PC-3 (cell line): ENCODE measurements around the gene SIPA1L3. TPM values are rescaled to one million over a fixed set of nuclear protein-coding genes. Genes with fewer than 3 reads are reported as not detected.

Source experiments
- ATAC-seq: fragments of 200-7000 bp; cut with Tn5 transposase; 2 replicates; pipeline ENCODE4 v1.9.1; 2020; ENCODE audit warnings: mild to moderate bottlenecking, moderate library complexity
- BruUV-seq: library from RNA; stranded (reverse); fragments of 400-500 nt; replicated peaks from 2 replicates; lab custom pipeline; 2021; lab: Mats Ljungman, UMichigan
- CTCF ChIA-PET: fragments of 300-600 bp; sonication (Branson Sonifier 250); formaldehyde crosslinking; loops from one replicate; lab custom pipeline; 2022; ENCODE audit warnings: antibody characterized with exemption; lab: Charles Lee
- POLR2A ChIA-PET: fragments of 300-600 bp; sonication (Branson Sonifier 250); formaldehyde crosslinking; loops from one replicate; lab custom pipeline; 2022; ENCODE audit warnings: antibody characterized with exemption; ENCODE audit not compliant: unreplicated experiment; lab: Charles Lee
- DNase-seq: peaks from one replicate; pipeline ENCODE4 v3.0.0-alpha.2; 2015
- H2AFZ ChIP-seq: fragments of 300-600 bp; sonication (generic); 2 replicates; pipeline ENCODE4 v1.6.0; 2016; ENCODE audit warnings: antibody characterized with exemption, low read length
- H3F3A ChIP-seq: fragments of 300-600 bp; sonication (generic); one replicate; pipeline ENCODE4 v1.6.0; 2017; ENCODE audit warnings: antibody characterized with exemption, low read length, control low read depth, mild to moderate bottlenecking; ENCODE audit not compliant: unreplicated experiment
- H3K27ac ChIP-seq: fragments of 300-600 bp; sonication (generic); 2 replicates; pipeline ENCODE4 v1.5.1; 2016; ENCODE audit warnings: mild to moderate bottlenecking, low read length
- H3K27me3 ChIP-seq: fragments of 300-600 bp; sonication (generic); 2 replicates; pipeline ENCODE4 v1.6.1; 2016; ENCODE audit warnings: low read length, mixed read lengths
- H3K36me3 ChIP-seq: fragments of 300-600 bp; sonication (generic); 2 replicates; pipeline ENCODE4 v1.6.1; 2016; ENCODE audit warnings: low read depth, mixed run types, low read length, mixed read lengths
- H3K4me1 ChIP-seq: fragments of 300-600 bp; sonication (generic); 2 replicates; pipeline ENCODE4 v1.5.1; 2016; ENCODE audit warnings: low read length; ENCODE audit not compliant: insufficient read depth
- H3K4me2 ChIP-seq: fragments of 300-600 bp; sonication (generic); 2 replicates; pipeline ENCODE4 v1.6.0; 2016; ENCODE audit warnings: low read length
- H3K4me3 ChIP-seq: fragments of 300-600 bp; sonication (generic); 2 replicates; pipeline ENCODE4 v1.5.1; 2016; ENCODE audit warnings: mild to moderate bottlenecking, low read length, mixed read lengths
- H3K79me2 ChIP-seq: fragments of 300-600 bp; sonication (generic); 2 replicates; pipeline ENCODE4 v1.6.1; 2017; ENCODE audit warnings: low read length, mixed read lengths
- H3K9ac ChIP-seq: fragments of 300-600 bp; sonication (generic); 2 replicates; pipeline ENCODE4 v1.6.0; 2016; ENCODE audit warnings: mild to moderate bottlenecking, low read length
- H3K9me2 ChIP-seq: fragments of 300-600 bp; sonication (generic); replicated peaks from 2 replicates; pipeline ENCODE4 v1.6.1; 2016; ENCODE audit warnings: mixed run types, low read length, mixed read lengths
- H3K9me3 ChIP-seq: fragments of 300-600 bp; sonication (generic); 2 replicates; pipeline ENCODE4 v1.6.1; 2016; ENCODE audit warnings: low read length, mixed read lengths
- H4K20me1 ChIP-seq: fragments of 300-600 bp; sonication (generic); 2 replicates; pipeline ENCODE4 v1.6.1; 2016; ENCODE audit warnings: low read length, mixed read lengths
- CTCF ChIP-seq: fragments of 300-600 bp; sonication (generic); conservative IDR thresholded peaks from 2 replicates; pipeline ENCODE4 v1.5.1; 2017; ENCODE audit warnings: antibody characterized with exemption, low read depth, mild to moderate bottlenecking, low read length
- EZH2 ChIP-seq: fragments of 300-600 bp; sonication (generic); IDR thresholded peaks from one replicate; pipeline ENCODE4 v1.6.1; 2017; ENCODE audit warnings: antibody characterized with exemption, mild to moderate bottlenecking, low read length; ENCODE audit not compliant: unreplicated experiment
- EZH2phosphoT487 ChIP-seq: fragments of 300-600 bp; sonication (generic); IDR thresholded peaks from 2 replicates; pipeline ENCODE4 v1.6.1; 2018; ENCODE audit warnings: mild to moderate bottlenecking, antibody characterized with exemption, low read length, borderline replicate concordance
- intact Hi-C: fragments of 100-400 bp; cut with micrococcal nuclease; formaldehyde crosslinking; loops from 2 replicates; pipeline ENCODE4 v1.9.0; 2023
- total RNA-seq: library from RNA; depleted of rRNA; stranded (reverse); fragments of >200 nt; gene quantifications from 2 replicates; pipeline ENCODE4 v1.2.3, GENCODE V29; 2014

SIPA1L3 gene
- total RNA-seq, 1 experiment from 2014 or later, result 38.7 TPM

GRCh38 chr19:38194061-38194701 is 287.2 kb downstream of the SIPA1L3 start:
- Histone ChIP-seq H3K9ac (no peak overlapping the region), H2AFZ (no peak overlapping the region), H4K20me1 (no peaks in the 10 kb centered on the region), H3K4me2 (no peak overlapping the region), H3K4me1 (peaks cover 10% of the 10 kb centered on the region; the same call in 1 of the 2 replicates), H3K79me2 (no peaks in the 10 kb centered on the region), H3K36me3 (no peaks in the 10 kb centered on the region), H3K27me3 (no peaks in the 10 kb centered on the region), H3F3A (no peaks in the 10 kb centered on the region), H3K9me3 (no peaks in the 10 kb centered on the region), H3K9me2 (no peaks in the 10 kb centered on the region), H3K4me3 (no peak overlapping the region), H3K27ac (no peak overlapping the region)
- TF ChIP-seq CTCF (no peak), EZH2 (no peak), EZH2phosphoT487 (no peak)
- peak; percentile 49 for DNase-seq
- ChIA-PET CTCF (no interaction called here), POLR2A (interaction anchor here (0.6 kb wide), 2 partner anchors 180 to 195 kb away, joined by 3 read pairs; partner anchors contain the start of gene PSMD8)
- intact Hi-C loops, result no loop called here
- peak; percentile 93 for ATAC-seq
- no TSS peak for BruUV-seq

- Histone ChIP-seq H3K4me3 (no peak overlapping the region), H3K4me1 (peaks cover 10% of the 10 kb centered on the region; the same call in 1 of the 2 replicates), H3K27ac (no peak overlapping the region), H4K20me1 (no peaks in the 10 kb centered on the region), H2AFZ (no peak overlapping the region), H3K9me3 (no peaks in the 10 kb centered on the region), H3K9me2 (no peaks in the 10 kb centered on the region), H3K79me2 (no peaks in the 10 kb centered on the region), H3K4me2 (no peak overlapping the region), H3K27me3 (no peaks in the 10 kb centered on the region), H3F3A (no peaks in the 10 kb centered on the region), H3K9ac (no peak overlapping the region), H3K36me3 (no peaks in the 10 kb centered on the region)
- intact Hi-C loops, result no loop called here
- ATAC-seq (no peak), DNase-seq (no peak)
- TF ChIP-seq EZH2 (no peak), EZH2phosphoT487 (no peak), CTCF (no peak)
- no TSS peak for BruUV-seq
- CTCF ChIA-PET, result no interaction called here
- POLR2A ChIA-PET, result no interaction called here
These were observed 288.2 kb downstream of the SIPA1L3 start for GRCh38 chr19:38195237-38195636.

GRCh38 chr19:38196245-38196837 is 289.3 kb downstream of the SIPA1L3 start:
- no peaks in the 10 kb centered on the region for H3K9me3 ChIP-seq
- BruUV-seq, result no TSS peak

More at GRCh38 chr19:38196245-38196837, 289.3 kb downstream of the SIPA1L3 start:
- DNase-seq, result no peak
- ChIA-PET CTCF (no interaction called here), POLR2A (no interaction called here)
- H3K27ac ChIP-seq, result no peak overlapping the region
- no peak overlapping the region for H3K4me2 ChIP-seq
- H4K20me1 ChIP-seq, result no peaks in the 10 kb centered on the region
- H3K4me3 ChIP-seq, result no peak overlapping the region
- no peak for TF ChIP-seq EZH2
- TF ChIP-seq CTCF, result no peak
- TF ChIP-seq EZH2phosphoT487, result no peak
- H2AFZ ChIP-seq, result no peak overlapping the region
- intact Hi-C loops, result no loop called here
- peaks cover 1% of the 10 kb centered on the region; the same call in 1 of the 2 replicates for H3K36me3 ChIP-seq
- no peaks in the 10 kb centered on the region for H3F3A ChIP-seq
- no peaks in the 10 kb centered on the region for H3K79me2 ChIP-seq
- no peaks in the 10 kb centered on the region for H3K9me2 ChIP-seq
- peaks cover 10% of the 10 kb centered on the region; the same call in 1 of the 2 replicates for H3K4me1 ChIP-seq
- H3K9ac ChIP-seq, result no peak overlapping the region
- no peak for ATAC-seq
- no peaks in the 10 kb centered on the region for H3K27me3 ChIP-seq
